EH (cell line): ENCODE measurements around the gene LAMC1.
A peak's percentile ranks its signal among the peaks of the same experiment; 100 is the strongest.

Source experiments
- DNase-seq: peaks from one replicate; pipeline ENCODE4 v3.0.0-alpha.2; 2015; ENCODE audit warnings: low read depth

Gene LAMC1

DNA sequence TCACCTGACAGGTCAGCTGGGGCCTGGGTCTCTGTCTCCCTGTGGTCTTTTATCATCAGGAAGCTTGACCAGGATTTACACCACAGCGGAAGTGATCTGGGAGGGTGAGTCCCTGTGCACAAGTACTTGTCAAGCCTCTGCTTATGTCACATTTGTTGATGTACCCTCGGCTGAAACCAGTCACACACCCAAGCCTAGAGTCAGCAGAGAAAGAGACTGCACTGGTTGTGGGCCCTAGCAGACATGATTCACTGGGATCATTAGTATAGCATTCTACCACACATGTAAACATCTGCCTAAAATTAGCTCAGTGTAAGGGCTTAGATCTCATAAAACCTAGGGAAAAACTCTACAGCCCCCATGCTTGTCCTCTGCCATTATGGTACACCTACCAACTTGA, 83.5 kb downstream of the LAMC1 start:
- DNase-seq, result peak; percentile 80

- no peak for DNase-seq
Observed at GRCh38 chr1:183110326-183110880, 87.2 kb downstream of the LAMC1 start.

GRCh38 chr1:183114441-183114840, 91.2 kb downstream of the LAMC1 start:
- DNase-seq, result no peak

DNA sequence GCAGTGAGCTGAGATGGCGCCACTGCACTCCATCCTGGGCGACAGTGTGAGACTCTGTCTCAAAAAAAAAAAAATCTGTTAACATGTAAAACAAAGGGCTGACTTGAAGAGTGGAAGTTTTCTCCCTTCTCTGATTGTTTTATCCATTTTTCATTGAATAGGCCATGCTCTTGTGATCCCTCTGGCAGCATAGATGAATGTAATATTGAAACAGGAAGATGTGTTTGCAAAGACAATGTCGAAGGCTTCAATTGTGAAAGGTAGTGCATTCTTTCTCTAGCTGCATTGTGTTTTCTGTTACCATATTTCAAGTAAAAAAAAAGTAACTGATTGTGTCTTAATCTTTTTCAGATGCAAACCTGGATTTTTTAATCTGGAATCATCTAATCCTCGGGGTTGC, 93.2 kb downstream of the LAMC1 start:
- DNase-seq, result no peak

GRCh38 chr1:183121609-183122008, 98.4 kb downstream of the LAMC1 start:
- no peak for DNase-seq

GRCh38 chr1:183124259-183124658, 101.0 kb downstream of the LAMC1 start:
- no peak for DNase-seq

- DNase-seq, result no peak
Observed at GRCh38 chr1:183125279-183125999, 102.2 kb downstream of the LAMC1 start.

GRCh38 chr1:183126000-183126366, 102.8 kb downstream of the LAMC1 start:
- DNase-seq, result no peak

- DNase-seq, result peak; percentile 38
Observed at GRCh38 chr1:183126528-183126927, 103.3 kb downstream of the LAMC1 start.

- DNase-seq, result no peak
Observed at GRCh38 chr1:183129921-183130690, 106.9 kb downstream of the LAMC1 start.

DNA sequence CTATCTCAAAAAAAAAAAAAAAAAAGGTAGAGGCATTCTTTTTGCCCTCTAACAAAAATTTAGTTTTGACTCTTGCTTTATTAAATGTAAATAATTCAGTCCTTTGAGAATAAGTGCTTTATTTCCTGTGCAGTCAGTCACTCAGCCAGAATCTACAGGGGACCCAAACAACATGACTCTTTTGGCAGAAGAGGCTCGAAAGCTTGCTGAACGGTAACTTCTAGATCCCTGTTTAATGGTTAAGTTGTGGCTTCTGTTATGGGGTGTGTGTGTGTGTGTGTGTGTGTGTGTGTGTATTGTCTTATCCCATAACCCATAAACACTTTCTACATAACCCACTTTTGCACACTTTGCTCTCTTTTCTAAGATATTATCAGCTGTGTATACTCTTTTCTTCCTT, 107.9 kb downstream of the LAMC1 start:
- no peak for DNase-seq

- peak; percentile 39 for DNase-seq
Observed at GRCh38 chr1:183135336-183135735, 112.1 kb downstream of the LAMC1 start.

DNA sequence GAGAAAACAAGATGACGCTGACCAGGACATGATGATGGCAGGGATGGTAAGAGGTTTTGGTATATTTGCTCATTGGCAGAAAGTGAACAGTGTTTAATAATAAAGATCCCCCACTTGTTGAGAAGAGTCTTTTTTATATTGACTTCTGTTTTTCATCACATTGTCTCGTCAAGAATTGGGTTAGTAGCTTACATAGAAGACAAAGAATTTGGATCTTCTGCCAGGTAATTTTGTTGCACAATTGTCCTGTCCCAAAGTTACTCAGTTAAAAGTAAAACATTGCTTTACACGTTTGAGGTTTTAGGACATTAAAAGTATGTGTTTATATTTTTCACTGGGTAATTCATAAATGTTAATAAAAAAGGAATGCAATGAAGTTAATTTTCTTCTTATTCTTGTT, 114.6 kb downstream of the LAMC1 start:
- peak; percentile 69 for DNase-seq

DNA sequence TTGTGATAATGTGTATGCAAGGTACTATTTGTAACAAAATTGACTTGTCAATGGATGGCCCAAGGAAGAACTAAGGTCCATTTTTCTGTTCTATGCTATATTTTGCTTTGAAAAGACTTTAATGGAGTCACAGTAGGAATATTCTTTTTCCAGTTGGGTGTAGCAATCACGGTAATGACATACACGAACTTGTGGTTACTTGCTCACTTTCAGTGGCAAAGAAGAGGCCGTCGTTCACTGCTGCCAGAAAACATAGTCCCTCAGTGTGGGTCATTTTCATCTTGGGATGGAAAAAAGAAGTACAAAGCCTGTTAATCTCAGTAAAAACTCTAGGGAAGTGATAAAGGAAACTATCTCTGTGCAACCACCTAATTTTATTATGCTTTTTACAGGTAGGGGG, 115.1 kb downstream of the LAMC1 start:
- DNase-seq, result no peak

GRCh38 chr1:183139281-183139942, 116.2 kb downstream of the LAMC1 start:
- DNase-seq, result peak; percentile 41

GRCh38 chr1:183140633-183141032, 117.4 kb downstream of the LAMC1 start:
- no peak for DNase-seq

DNA sequence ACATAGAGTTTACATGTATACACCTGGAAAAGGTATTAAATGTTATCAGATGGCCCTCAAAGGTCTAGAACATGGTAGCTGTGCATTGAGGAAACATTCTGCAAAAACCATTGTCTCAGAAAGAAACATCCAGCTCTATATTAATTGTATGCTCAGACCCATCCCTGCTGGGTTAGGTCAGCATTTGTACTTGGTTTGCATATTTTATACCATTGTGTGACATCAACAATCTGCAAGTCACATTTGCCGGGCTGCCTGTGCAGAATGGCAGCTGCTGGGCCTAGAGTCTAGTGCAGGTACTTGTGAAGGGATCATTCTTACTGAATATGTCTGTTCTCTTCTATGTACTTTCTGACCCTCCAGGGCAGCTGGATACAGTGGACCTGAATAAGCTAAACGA, 119.0 kb downstream of the LAMC1 start:
- no peak for DNase-seq

GRCh38 chr1:183143576-183144315, 120.5 kb downstream of the LAMC1 start:
- DNase-seq, result no peak

DNA sequence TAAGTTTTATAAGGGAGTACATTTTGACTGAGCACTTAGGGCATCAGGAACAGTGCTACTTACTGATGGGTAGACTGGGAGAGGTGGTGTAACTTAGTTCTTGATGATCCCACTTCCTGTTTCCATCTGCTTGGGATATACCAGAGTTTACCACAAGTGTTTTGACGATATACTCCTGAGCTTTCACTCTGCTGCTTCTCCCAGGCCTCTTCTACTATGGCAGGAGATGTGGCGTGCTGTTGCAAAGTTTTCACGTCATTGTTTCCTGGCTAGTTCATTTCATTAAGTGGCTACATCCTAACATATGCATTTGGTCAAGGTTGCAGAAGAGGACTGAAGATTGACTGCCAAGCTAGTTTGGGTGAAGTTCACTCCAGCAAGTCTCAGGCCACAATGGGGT, 121.5 kb downstream of the LAMC1 start:
- DNase-seq, result peak; percentile 14

DNA sequence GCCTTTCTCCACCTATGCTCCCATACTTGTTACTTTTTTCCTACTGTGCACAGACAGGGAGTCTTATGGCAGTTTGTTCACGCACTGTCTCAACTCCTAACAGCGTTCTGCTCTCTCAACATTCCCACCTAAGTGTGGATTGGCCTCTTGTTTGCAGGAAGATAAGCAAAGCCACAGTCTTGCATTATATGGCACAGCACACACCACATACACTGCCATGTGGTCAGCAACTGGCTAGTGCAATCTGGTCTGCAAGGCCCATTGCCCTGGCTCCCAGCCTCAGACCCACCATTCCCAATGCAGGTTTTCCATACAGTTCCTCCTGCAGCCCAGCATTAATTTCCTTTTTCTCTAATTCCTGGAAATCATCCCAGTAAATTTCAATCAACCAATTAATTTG, 124.5 kb downstream of the LAMC1 start:
- DNase-seq, result no peak

GRCh38 chr1:183148599-183148998, 125.4 kb downstream of the LAMC1 start:
- DNase-seq, result peak; percentile 55

DNA sequence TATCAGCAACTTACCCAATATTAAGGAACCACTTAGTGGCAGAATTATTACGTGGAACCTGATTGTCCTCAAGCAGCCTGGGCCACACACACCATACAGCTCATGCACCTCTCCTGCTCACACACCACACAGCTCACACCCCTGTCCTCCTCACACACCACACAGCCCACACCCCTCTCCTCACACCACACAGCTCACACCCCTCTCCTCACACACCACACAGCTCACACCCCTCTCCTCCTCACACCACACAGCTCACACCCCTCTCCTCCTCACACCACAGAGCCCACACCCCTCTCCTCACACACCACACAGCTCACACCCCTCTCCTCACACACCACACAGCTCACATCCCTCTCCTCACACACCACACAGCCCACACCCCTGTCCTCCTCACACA, 126.1 kb downstream of the LAMC1 start:
- no peak for DNase-seq
